B cell (primary cell): ENCODE measurements around the gene TSPAN33. TPM values are rescaled to one million over a fixed set of nuclear protein-coding genes. Genes with fewer than 3 reads are reported as not detected.

Experiments used
- ATAC-seq: fragments of 200-7000 bp; cut with Tn5 transposase; one replicate; pipeline ENCODE4 v1.10.0; 2021; ENCODE audit warnings: low read depth, mild to moderate bottlenecking, moderate number of reproducible peaks, moderate library complexity
- CTCF ChIA-PET: fragments of 350-600 bp; sonication (Branson Sonifier 250); formaldehyde crosslinking; loops from one replicate; lab custom pipeline; 2021; ENCODE audit warnings: antibody characterized with exemption, inconsistent platforms; lab: Charles Lee
- POLR2A ChIA-PET: fragments of 350-600 bp; sonication (Branson Sonifier 250); formaldehyde crosslinking; loops from one replicate; lab custom pipeline; 2021; ENCODE audit warnings: antibody characterized with exemption; lab: Charles Lee
- DNase-seq: peaks from one replicate; pipeline ENCODE4 v3.0.0; 2013
- H2AFZ ChIP-seq: 2 replicates; pipeline ENCODE4 v1.6.1; 2012; ENCODE audit warnings: mild to moderate bottlenecking, low read depth, low read length; ENCODE audit not compliant: insufficient read depth, poor library complexity, severe bottlenecking
- H3K27ac ChIP-seq, 2 donors: 1 replicate in 1 of 2; 2 replicates in 1 of 2; pipeline ENCODE4 v1.5.1; 2012 to 2013; ENCODE audit warnings: low read length in 2 of 2, mild to moderate bottlenecking in 2 of 2, moderate library complexity in 1 of 2
- H3K27me3 ChIP-seq, 4 experiments: fragments of 200-600 bp in 1 of 4; sonication (generic) in 1 of 4; replicated peaks in 1 of 4; 1 replicate in 2 of 4; 2 replicates in 2 of 4; pipeline versions ENCODE4 v1.6.1 to v1.7.0; 2013 to 2016; ENCODE audit warnings: low read length in 3 of 4, mild to moderate bottlenecking in 2 of 4, mixed read lengths in 1 of 4, moderate library complexity in 1 of 4; ENCODE audit not compliant: insufficient read depth in 4 of 4, control insufficient read depth in 3 of 4; ENCODE audit errors: control extremely low read depth in 1 of 4
- H3K36me3 ChIP-seq, 2 experiments: replicated peaks in 1 of 2; 1 replicate in 1 of 2; 2 replicates in 1 of 2; pipeline versions ENCODE4 v1.6.1 to v1.7.1; 2013; ENCODE audit warnings: low read length in 1 of 2; ENCODE audit not compliant: insufficient read depth in 2 of 2, control insufficient read depth in 1 of 2; ENCODE audit errors: control extremely low read depth in 1 of 2, extremely low read depth in 1 of 2
- H3K4me1 ChIP-seq, 2 donors: fragments of 200-600 bp in 1 of 2; sonication (generic) in 1 of 2; 1 replicate in 1 of 2; 2 replicates in 1 of 2; pipeline versions ENCODE4 v1.5.1 to v1.6.1; 2013 to 2017; ENCODE audit warnings: low read length in 2 of 2; ENCODE audit not compliant: control insufficient read depth in 2 of 2, insufficient read depth in 2 of 2
- H3K4me2 ChIP-seq: replicated peaks from 2 replicates; pipeline ENCODE3; 2012; ENCODE audit warnings: mild to moderate bottlenecking, low read depth, low read length; ENCODE audit not compliant: poor library complexity, severe bottlenecking
- H3K4me3 ChIP-seq, 5 experiments: fragments of 200-600 bp in 1 of 5; sonication (generic) in 1 of 5; 1 replicate in 3 of 5; 2 replicates in 2 of 5; pipeline versions ENCODE4 v1.5.1 to v1.7.0; 2011 to 2016; ENCODE audit warnings: low read length in 4 of 5, mild to moderate bottlenecking in 4 of 5, low read depth in 2 of 5, control low read depth in 1 of 5, moderate library complexity in 1 of 5; ENCODE audit not compliant: insufficient read depth in 1 of 5; ENCODE audit errors: control extremely low read depth in 1 of 5, extremely low read depth in 1 of 5
- H3K79me2 ChIP-seq: fragments of 200-600 bp; sonication (generic); one replicate; pipeline ENCODE4 v1.6.0; 2016; ENCODE audit warnings: low read length; ENCODE audit not compliant: control insufficient read depth, insufficient read depth
- H3K9ac ChIP-seq: fragments of 200-600 bp; sonication (generic); 2 replicates; pipeline ENCODE4 v1.6.1; 2017; ENCODE audit warnings: mild to moderate bottlenecking, low read length, moderate library complexity
- H3K9me3 ChIP-seq, 3 donors: one replicate each; pipeline versions ENCODE4 v1.6.1 to v1.7.1; 2013; ENCODE audit warnings: low read length in 2 of 3; ENCODE audit not compliant: control insufficient read depth in 2 of 3, insufficient read depth in 1 of 3; ENCODE audit errors: control extremely low read depth in 1 of 3
- H4K20me1 ChIP-seq: 2 replicates; pipeline ENCODE4 v1.6.0; 2012; ENCODE audit warnings: mild to moderate bottlenecking, low read length; ENCODE audit not compliant: insufficient read depth, control insufficient read depth, poor library complexity, severe bottlenecking
- H3K27ac Mint-ChIP-seq: one replicate; pipeline ENCODE4 v1.8.0; 2021; ENCODE audit warnings: mixed read lengths
- H3K27me3 Mint-ChIP-seq: one replicate; pipeline ENCODE4 v1.8.0; 2021; ENCODE audit warnings: mixed read lengths
- H3K4me1 Mint-ChIP-seq: one replicate; pipeline ENCODE4 v1.8.0; 2021; ENCODE audit warnings: mixed read lengths
- H3K4me3 Mint-ChIP-seq: one replicate; pipeline ENCODE4 v1.8.0; 2021; ENCODE audit warnings: mixed read lengths
- H3K9me3 Mint-ChIP-seq: one replicate; pipeline ENCODE4 v1.8.0; 2022; ENCODE audit warnings: mixed read lengths; ENCODE audit not compliant: insufficient read depth
- CTCF ChIP-seq: fragments of 200-600 bp; IDR thresholded peaks from one replicate; pipeline ENCODE4 v1.8.0; 2022; ENCODE audit warnings: antibody characterized with exemption, mild to moderate bottlenecking
- EZH2 ChIP-seq: IDR thresholded peaks from 2 replicates; pipeline ENCODE4 v1.6.1; 2012; ENCODE audit warnings: borderline replicate concordance, low read depth, mild to moderate bottlenecking, moderate library complexity, low read length; ENCODE audit not compliant: insufficient read depth, poor library complexity, severe bottlenecking
- WGBS: methylation state at CpG from one replicate; pipeline ENCODE4 v1.1.5; 2013; ENCODE audit warnings: missing lambda C conversion rate; ENCODE audit not compliant: insufficient coverage; 5-methylcytosine and 5-hydroxymethylcytosine counted together
- intact Hi-C: fragments of 100-400 bp; cut with micrococcal nuclease; formaldehyde crosslinking; loops from one replicate; pipeline ENCODE4 v1.10.0; 2022
- polyA plus RNA-seq: library from polyadenylated mRNA; depleted of rRNA; stranded (reverse); fragments of >200 nt; gene quantifications from 2 replicates; pipeline ENCODE4 v1.2.3, GENCODE V29; 2012
- total RNA-seq, 2 donors: library from RNA; stranded (reverse); fragments of 120-200 nt in 1 of 2; gene quantifications; 1 replicate in 1 of 2; 2 replicates in 1 of 2; pipeline versions ENCODE4 v1.2.3 to v1.2.4, GENCODE V29; 2013 to 2022

Gene TSPAN33
- total and polyA plus RNA-seq, 2 donors (not counting 1 experiment from before 2014, with no cell fraction given) = 111 TPM

DNA sequence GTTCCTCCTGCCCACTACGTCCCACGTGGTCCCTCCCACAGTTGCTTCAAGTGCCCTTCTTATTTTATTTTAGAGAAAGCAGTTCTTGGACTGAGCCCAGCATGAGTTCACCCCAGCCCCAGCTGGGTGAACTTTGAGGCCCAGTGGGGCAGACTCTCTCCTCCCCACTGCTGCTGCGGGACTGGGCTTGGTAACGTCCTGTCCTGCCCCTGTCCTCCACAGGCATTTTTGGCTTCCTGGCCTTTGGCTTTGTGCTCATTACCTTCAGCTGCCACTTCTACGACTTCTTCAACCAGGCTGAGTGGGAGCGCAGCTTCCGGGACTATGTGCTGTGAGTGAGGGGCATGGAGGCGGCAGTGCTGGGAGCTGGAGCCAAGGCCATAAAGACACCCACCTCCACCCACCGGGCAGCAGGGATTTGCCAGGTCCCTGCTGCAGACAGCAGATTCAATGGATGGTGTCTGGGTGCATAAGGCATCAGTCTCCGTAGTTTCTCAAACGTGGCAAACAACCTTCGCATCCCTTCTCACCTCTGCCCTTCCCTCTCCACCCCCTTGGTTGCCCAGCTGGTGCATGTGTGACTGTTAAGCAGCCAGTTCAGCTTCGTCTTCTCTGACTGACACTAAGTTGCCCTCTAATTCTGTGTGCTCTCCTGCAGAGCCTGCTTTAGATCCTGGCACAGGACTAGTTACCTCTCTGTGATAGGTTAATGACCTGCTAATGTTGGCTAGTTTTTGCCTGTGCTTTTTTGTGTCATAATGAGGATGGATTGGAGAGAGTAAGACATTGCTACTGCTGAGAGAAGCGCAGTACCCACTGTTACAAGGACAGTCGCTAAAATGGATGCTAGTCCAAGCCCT lies 64.8 kb downstream of the TSPAN33 start:
- H3K27ac Mint-ChIP-seq = no peak overlapping the region
- Histone ChIP-seq H3K36me3 (no peaks in the 10 kb centered on the region), H3K9me3 (no peaks in the 10 kb centered on the region), H3K4me2 (no peak overlapping the region), H3K4me1 (no peaks in the 10 kb centered on the region), H3K79me2 (no peaks in the 10 kb centered on the region), H2AFZ (no peak overlapping the region), H3K9ac (no peak overlapping the region), H3K4me3 (no peak overlapping the region), H3K27me3 (no peaks in the 10 kb centered on the region), H3K27ac (no peak overlapping the region), H4K20me1 (no peaks in the 10 kb centered on the region)
- no peak for ATAC-seq
- 97% methylated on average over 10 of the region's 15 CpGs for WGBS
- H3K9me3 Mint-ChIP-seq = no peaks in the 10 kb centered on the region
- no peak for DNase-seq
- TF ChIP-seq CTCF (no peak), EZH2 (no peak)
- intact Hi-C loops = no loop called here
- H3K4me1 Mint-ChIP-seq = peaks cover 3% of the 10 kb centered on the region
- POLR2A ChIA-PET = no interaction called here
- CTCF ChIA-PET = interaction anchor here (0.6 to 6.8 kb wide), 18 partner anchors 9 to 326 kb away, joined by 3 to 62 read pairs (median 3); no protein-coding TSS in a partner anchor
- H3K27me3 Mint-ChIP-seq = no peaks in the 10 kb centered on the region
- no peak overlapping the region for H3K4me3 Mint-ChIP-seq
